Stimulated activated CD8-positive, alpha-beta memory T cell treated with anti-CD3 and anti-CD28 coated beads, Interleukin-7, amount 100 ng/mL, for 1 hour (primary cell): ENCODE data around the gene FHIT.

Source experiments
- DNase-seq, 2 donors: peaks; one replicate each; pipeline ENCODE4 v3.0.0-alpha.2; 2020; ENCODE audit warnings: low read depth in 2 of 2

Gene FHIT

GRCh38 chr3:59877263-59878037 is 1373.8 kb downstream of the FHIT start:
- DNase-seq, result no peak

GRCh38 chr3:59876533-59877062 is 1374.7 kb downstream of the FHIT start:
- DNase-seq, result no peak

GRCh38 chr3:59873576-59874230 is 1377.5 kb downstream of the FHIT start:
- no peak for DNase-seq

GRCh38 chr3:59872128-59872527 is 1379.1 kb downstream of the FHIT start:
- no peak for DNase-seq

- no peak for DNase-seq
Observed at GRCh38 chr3:59867185-59868002, 1383.9 kb downstream of the FHIT start.

- DNase-seq, result no peak
Observed at GRCh38 chr3:59866076-59866475, 1385.2 kb downstream of the FHIT start.

- DNase-seq, result no peak
Observed at GRCh38 chr3:59865351-59865750, 1385.9 kb downstream of the FHIT start.

GRCh38 chr3:59862686-59863085 is 1388.6 kb downstream of the FHIT start:
- DNase-seq, result no peak

- peak; percentile 45 to 63 for DNase-seq
Observed at GRCh38 chr3:59857589-59858346, 1393.5 kb downstream of the FHIT start.

GRCh38 chr3:59856934-59857460 is 1394.3 kb downstream of the FHIT start:
- no peak for DNase-seq

- DNase-seq, result no peak
Observed at GRCh38 chr3:59854061-59854709, 1397.1 kb downstream of the FHIT start.

GRCh38 chr3:59850417-59850816 is 1400.8 kb downstream of the FHIT start:
- no peak for DNase-seq

GRCh38 chr3:59845386-59845785 is 1405.9 kb downstream of the FHIT start:
- no peak for DNase-seq

GRCh38 chr3:59843821-59844220 is 1407.4 kb downstream of the FHIT start:
- DNase-seq, result no peak

- no peak for DNase-seq
Observed at GRCh38 chr3:59839810-59840515, 1411.3 kb downstream of the FHIT start.

GRCh38 chr3:59839283-59839682 is 1412.0 kb downstream of the FHIT start:
- no peak for DNase-seq

GRCh38 chr3:59836531-59836930 is 1414.7 kb downstream of the FHIT start:
- DNase-seq, result no peak

- no peak for DNase-seq
Observed at GRCh38 chr3:59832702-59833101, 1418.5 kb downstream of the FHIT start.

- no peak for DNase-seq
Observed at GRCh38 chr3:59832241-59832640, 1419.0 kb downstream of the FHIT start.

GRCh38 chr3:59831394-59831793 is 1419.9 kb downstream of the FHIT start:
- no peak for DNase-seq
